Measurements from ENCODE around the gene DFFA.
"Not testable (repeated sequence)": the region's sequence is repeated elsewhere in the genome, so short reads cannot be mapped to it uniquely, and the experiment has no call there.

DFFA gene

GRCh38 chr1:10473145-10473765 lies 926 bp upstream of the DFFA start:
- DNase-seq (ENCODE audit: insufficient read length, low spot score) (no peak), FAIRE-seq (no peak)
- TF ChIP-seq PAX5 (IDR thresholded peaks at IDR 0.05; ENCODE audit: insufficient read depth, low read length, severe bottlenecking) (no peak), POLR2A (IDR thresholded peaks at IDR 0.05; ENCODE audit: low read depth, low read length) (no peak), SPI1 (IDR thresholded peaks at IDR 0.05; ENCODE audit: low read depth, low read length) (no peak), TAF1 (IDR thresholded peaks at IDR 0.05; ENCODE audit: low read depth, low read length) (no peak), POLR2AphosphoS5 (IDR thresholded peaks at IDR 0.05; ENCODE audit: low read depth, low read length) (no peak), POU2F2 (IDR thresholded peaks at IDR 0.05; ENCODE audit: low read depth, low read length) (no peak)

GRCh38 chr1:10471411-10472219 lies 714 bp downstream of the DFFA start:
- TF ChIP-seq POU2F2 (IDR thresholded peaks at IDR 0.05; ENCODE audit: low read depth, low read length) (no peak), SPI1 (IDR thresholded peaks at IDR 0.05; ENCODE audit: low read depth, low read length) (no peak), POLR2AphosphoS5 (IDR thresholded peaks at IDR 0.05; ENCODE audit: low read depth, low read length) (no peak), POLR2A (IDR thresholded peaks at IDR 0.05; ENCODE audit: low read depth, low read length) (no peak), PAX5 (IDR thresholded peaks at IDR 0.05; ENCODE audit: insufficient read depth, low read length, severe bottlenecking) (no peak), TAF1 (IDR thresholded peaks at IDR 0.05; ENCODE audit: low read depth, low read length) (no peak)
- no peak for DNase-seq (ENCODE audit: insufficient read length, low spot score)
- no peak for FAIRE-seq

GRCh38 chr1:10470043-10470442 lies 2.3 kb downstream of the DFFA start:
- DNase-seq (ENCODE audit: insufficient read length, low spot score) (no peak), FAIRE-seq (no peak)
- no peak for TF ChIP-seq POLR2AphosphoS5 (IDR thresholded peaks at IDR 0.05; ENCODE audit: low read depth, low read length)
- no peak for TF ChIP-seq POU2F2 (IDR thresholded peaks at IDR 0.05; ENCODE audit: low read depth, low read length)
- no peak for TF ChIP-seq SPI1 (IDR thresholded peaks at IDR 0.05; ENCODE audit: low read depth, low read length)
- TF ChIP-seq PAX5 (IDR thresholded peaks at IDR 0.05; ENCODE audit: insufficient read depth, low read length, severe bottlenecking) = no peak
- TF ChIP-seq TAF1 (IDR thresholded peaks at IDR 0.05; ENCODE audit: low read depth, low read length) = no peak
- no peak for TF ChIP-seq POLR2A (IDR thresholded peaks at IDR 0.05; ENCODE audit: low read depth, low read length)

- DNase-seq (ENCODE audit: insufficient read length, low spot score) = no peak
- TF ChIP-seq SPI1 (IDR thresholded peaks at IDR 0.05; ENCODE audit: low read depth, low read length) (no peak), POU2F2 (IDR thresholded peaks at IDR 0.05; ENCODE audit: low read depth, low read length) (no peak), TAF1 (IDR thresholded peaks at IDR 0.05; ENCODE audit: low read depth, low read length) (no peak), POLR2AphosphoS5 (IDR thresholded peaks at IDR 0.05; ENCODE audit: low read depth, low read length) (no peak), PAX5 (IDR thresholded peaks at IDR 0.05; ENCODE audit: insufficient read depth, low read length, severe bottlenecking) (no peak), POLR2A (IDR thresholded peaks at IDR 0.05; ENCODE audit: low read depth, low read length) (no peak)
- FAIRE-seq = no peak
Measured at GRCh38 chr1:10467078-10467477, 5.3 kb downstream of the DFFA start.

GRCh38 chr1:10459184-10459583 lies 13.1 kb downstream of the DFFA start:
- no peak for FAIRE-seq
- no peak for TF ChIP-seq POU2F2 (IDR thresholded peaks at IDR 0.05; ENCODE audit: low read depth, low read length)
- no peak for TF ChIP-seq SPI1 (IDR thresholded peaks at IDR 0.05; ENCODE audit: low read depth, low read length)
- TF ChIP-seq PAX5 (IDR thresholded peaks at IDR 0.05; ENCODE audit: insufficient read depth, low read length, severe bottlenecking) = no peak
- TF ChIP-seq POLR2A (IDR thresholded peaks at IDR 0.05; ENCODE audit: low read depth, low read length) = no peak
- TF ChIP-seq POLR2AphosphoS5 (IDR thresholded peaks at IDR 0.05; ENCODE audit: low read depth, low read length) = no peak
- TF ChIP-seq TAF1 (IDR thresholded peaks at IDR 0.05; ENCODE audit: low read depth, low read length) = no peak

GRCh38 chr1:10457875-10458274 lies 14.5 kb downstream of the DFFA start:
- FAIRE-seq (peak; percentile 26), DNase-seq (ENCODE audit: insufficient read length, low spot score) (no peak)
- TF ChIP-seq POLR2AphosphoS5 (IDR thresholded peaks at IDR 0.05; ENCODE audit: low read depth, low read length) = no peak
- no peak for TF ChIP-seq SPI1 (IDR thresholded peaks at IDR 0.05; ENCODE audit: low read depth, low read length)
- TF ChIP-seq TAF1 (IDR thresholded peaks at IDR 0.05; ENCODE audit: low read depth, low read length) = no peak

More at GRCh38 chr1:10459184-10459583, 13.1 kb downstream of the DFFA start:
- no peak for DNase-seq (ENCODE audit: insufficient read length, low spot score)

- FAIRE-seq; DNase-seq (ENCODE audit: insufficient read length, low spot score): not testable (repeated sequence)
Measured at GRCh38 chr1:10457462-10457861, 14.9 kb downstream of the DFFA start.

GRCh38 chr1:10456661-10457060 lies 15.7 kb downstream of the DFFA start:
- TF ChIP-seq PAX5 (IDR thresholded peaks at IDR 0.05; ENCODE audit: insufficient read depth, low read length, severe bottlenecking) (no peak), TAF1 (IDR thresholded peaks at IDR 0.05; ENCODE audit: low read depth, low read length) (no peak), POU2F2 (IDR thresholded peaks at IDR 0.05; ENCODE audit: low read depth, low read length) (no peak), POLR2A (IDR thresholded peaks at IDR 0.05; ENCODE audit: low read depth, low read length) (no peak), POLR2AphosphoS5 (IDR thresholded peaks at IDR 0.05; ENCODE audit: low read depth, low read length) (no peak), SPI1 (IDR thresholded peaks at IDR 0.05; ENCODE audit: low read depth, low read length) (no peak)
- DNase-seq (ENCODE audit: insufficient read length, low spot score) = no peak
- peak; percentile 28 for FAIRE-seq

GRCh38 chr1:10456048-10456447 lies 16.3 kb downstream of the DFFA start:
- DNase-seq (ENCODE audit: insufficient read length, low spot score) (no peak), FAIRE-seq (no peak)
- TF ChIP-seq POLR2AphosphoS5 (IDR thresholded peaks at IDR 0.05; ENCODE audit: low read depth, low read length) (no peak), PAX5 (IDR thresholded peaks at IDR 0.05; ENCODE audit: insufficient read depth, low read length, severe bottlenecking) (no peak), SPI1 (IDR thresholded peaks at IDR 0.05; ENCODE audit: low read depth, low read length) (no peak), POLR2A (IDR thresholded peaks at IDR 0.05; ENCODE audit: low read depth, low read length) (no peak)

- FAIRE-seq = no peak
- DNase-seq (ENCODE audit: insufficient read length, low spot score) = no peak
- TF ChIP-seq PAX5 (IDR thresholded peaks at IDR 0.05; ENCODE audit: insufficient read depth, low read length, severe bottlenecking) = no peak
- no peak for TF ChIP-seq POLR2AphosphoS5 (IDR thresholded peaks at IDR 0.05; ENCODE audit: low read depth, low read length)
- no peak for TF ChIP-seq TAF1 (IDR thresholded peaks at IDR 0.05; ENCODE audit: low read depth, low read length)
- TF ChIP-seq SPI1 (IDR thresholded peaks at IDR 0.05; ENCODE audit: low read depth, low read length) = no peak
- TF ChIP-seq POLR2A (IDR thresholded peaks at IDR 0.05; ENCODE audit: low read depth, low read length) = no peak
- TF ChIP-seq POU2F2 (IDR thresholded peaks at IDR 0.05; ENCODE audit: low read depth, low read length) = no peak
Measured at GRCh38 chr1:10451287-10451686, 21.0 kb downstream of the DFFA start.

All from GM12891 (cell line).